SK-N-SH (cell line): ENCODE results near the gene HS6ST1.

Experiments used
- CTCF ChIP-seq: fragments of 200-600 bp; sonication (generic); IDR thresholded peaks from 2 replicates; pipeline ENCODE4 v1.6.1; 2017; ENCODE audit warnings: antibody characterized with exemption, mild to moderate bottlenecking, moderate library complexity
- EP300 ChIP-seq, 2 experiments: IDR thresholded peaks; 2 replicates each; pipeline versions ENCODE4 v1.4.0 to v1.6.1; 2012; ENCODE audit warnings: borderline replicate concordance in 1 of 2, low read depth in 1 of 2, low read length in 1 of 2
- EZH2phosphoT487 ChIP-seq: fragments of 200-600 bp; sonication (generic); IDR thresholded peaks from 2 replicates; pipeline ENCODE4 v1.6.1; 2017; ENCODE audit warnings: low read depth, mixed run types, mild to moderate bottlenecking, antibody characterized with exemption, moderate library complexity, borderline replicate concordance
- FOXM1 ChIP-seq: IDR thresholded peaks from 2 replicates; pipeline ENCODE4 v1.4.0; 2012; ENCODE audit warnings: low read depth, mild to moderate bottlenecking
- GABPA ChIP-seq: IDR thresholded peaks from 2 replicates; pipeline ENCODE4 v1.4.0; 2012; ENCODE audit warnings: low read depth, mild to moderate bottlenecking
- POLR2AphosphoS5 ChIP-seq: IDR thresholded peaks from 2 replicates; pipeline ENCODE4 v1.6.1; 2012; ENCODE audit warnings: low read depth, low read length
- REST ChIP-seq: IDR thresholded peaks from 2 replicates; pipeline ENCODE4 v1.6.1; 2012; ENCODE audit warnings: mild to moderate bottlenecking, low read depth, low read length, moderate library complexity
- USF2 ChIP-seq: fragments of 150-350 bp; IDR thresholded peaks from 2 replicates; pipeline ENCODE4 v1.6.1; 2017; ENCODE audit warnings: antibody characterized with exemption, low read length, low read depth, borderline replicate concordance
- YY1 ChIP-seq: IDR thresholded peaks from 2 replicates; pipeline ENCODE4 v1.4.0; 2012; ENCODE audit warnings: low read depth, mild to moderate bottlenecking

DNA sequence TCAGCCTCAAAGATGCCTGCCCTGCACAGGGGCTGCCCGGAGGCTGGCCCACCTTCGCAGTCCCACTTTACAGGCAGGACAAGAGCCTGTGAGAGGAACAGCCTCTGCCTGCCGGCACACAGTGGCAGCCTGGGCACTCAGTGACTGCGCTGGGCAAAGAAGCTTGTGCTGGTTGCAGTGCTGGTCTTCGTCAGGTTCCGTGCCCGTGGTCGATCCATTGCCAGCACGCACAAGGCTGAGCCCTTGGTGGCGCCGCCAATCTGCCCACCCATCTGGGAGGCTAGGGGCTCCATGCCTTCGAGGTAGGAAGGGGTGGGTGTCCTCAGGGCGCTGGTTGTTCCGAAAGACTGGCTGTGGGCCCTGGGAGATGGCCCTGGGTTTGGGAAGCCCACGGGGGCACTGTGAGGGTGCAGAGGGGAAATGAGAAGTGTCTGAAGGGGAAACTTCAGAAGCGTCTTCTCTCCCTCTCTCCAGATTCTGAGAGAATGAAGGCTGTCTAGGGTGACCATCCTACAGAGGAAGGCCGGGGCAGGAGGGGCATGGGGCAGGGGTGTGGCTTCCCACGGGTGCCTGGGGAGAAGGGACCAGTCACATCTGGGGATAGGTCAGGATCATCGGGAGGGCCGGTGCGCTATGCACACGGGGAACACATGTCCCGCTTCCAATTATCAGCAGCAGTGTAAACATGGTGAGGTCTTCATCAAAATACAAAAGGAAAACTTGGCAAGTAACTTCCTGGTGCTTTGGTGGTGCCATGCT is 49.1 kb upstream of the HS6ST1 start:
- TF ChIP-seq YY1 (no peak), CTCF (no peak), FOXM1 (no peak), EP300 (IDR thresholded peaks at IDR 0.05; ENCODE audit: borderline replicate concordance in 1 of 2, low read depth in 1 of 2, low read length in 1 of 2) (no peak), EZH2phosphoT487 (no peak), USF2 (no peak), POLR2AphosphoS5 (no peak), GABPA (no peak), REST (no peak)
